HCT116 (cell line): Measurements from ENCODE around the gene ASAP3. TPM values are rescaled to one million over a fixed set of nuclear protein-coding genes. Genes with fewer than 3 reads are reported as not detected.

Experiments
- ATAC-seq: fragments of 200-7000 bp; cut with Tn5 transposase; 2 replicates; pipeline ENCODE4 v1.9.1; 2020; ENCODE audit warnings: mild to moderate bottlenecking, moderate library complexity
- BruUV-seq: library from RNA; stranded (reverse); fragments of 400-500 nt; replicated peaks from 2 replicates; lab custom pipeline; 2021; lab: Mats Ljungman, UMichigan
- CTCF ChIA-PET: fragments of 300-600 bp; sonication (Branson Sonifier 250); formaldehyde crosslinking; loops from one replicate; lab custom pipeline; 2021; ENCODE audit warnings: antibody characterized with exemption; lab: Charles Lee
- POLR2A ChIA-PET: fragments of 300-600, 350-600 bp; sonication (Branson Sonifier 250); formaldehyde crosslinking; loops from one replicate; lab custom pipeline; 2021; ENCODE audit warnings: antibody characterized with exemption; lab: Charles Lee
- RAD21 ChIA-PET, 2 experiments: fragments of 300-600 bp; sonication (Branson Sonifier 250); formaldehyde crosslinking; loops; one replicate each; lab custom pipeline; 2023; ENCODE audit warnings: low total read pairs in 2 of 2; ENCODE audit not compliant: uncharacterized antibody in 2 of 2, unreplicated experiment in 2 of 2, low non-redundant PET in 1 of 2; lab: Charles Lee
- DNase-seq: peaks from one replicate; pipeline ENCODE4 v3.0.0-alpha.2; 2010; ENCODE audit warnings: low read depth, low spot score
- H2AFZ ChIP-seq: fragments of 200-600 bp; shearing (Covaris generic), sonication (generic); 2 replicates; pipeline ENCODE4 v1.6.1; 2017; ENCODE audit warnings: low read depth, mixed run types, mixed read lengths, antibody characterized with exemption, low read length; ENCODE audit not compliant: poor library complexity, severe bottlenecking
- H3K27ac ChIP-seq: 2 replicates; pipeline ENCODE4 v1.5.1; 2012; ENCODE audit warnings: low read depth, low read length
- H3K27me3 ChIP-seq: fragments of 200-600 bp; sonication (generic); 2 replicates; pipeline ENCODE4 v1.6.1; 2016; ENCODE audit warnings: mixed run types, low read length, mixed read lengths; ENCODE audit not compliant: insufficient read depth
- H3K36me3 ChIP-seq, 2 experiments: fragments of 200-500 bp in 1 of 2; fragments of 200-600 bp in 1 of 2; sonication (Bioruptor generic) in 1 of 2; sonication (generic) in 1 of 2; 2 replicates each; pipeline versions ENCODE4 v1.5.1 to v1.6.1; 2014 to 2016; ENCODE audit warnings: low read length in 2 of 2, inconsistent platforms in 1 of 2, mixed read lengths in 1 of 2, mixed run types in 1 of 2; ENCODE audit not compliant: insufficient read depth in 2 of 2, control insufficient read depth in 1 of 2
- H3K4me1 ChIP-seq, 2 experiments: fragments of 200-600 bp in 1 of 2; sonication (generic) in 1 of 2; 2 replicates each; pipeline versions ENCODE4 v1.5.1 to v1.6.1; 2012 to 2017; ENCODE audit warnings: low read length in 2 of 2, inconsistent platforms in 1 of 2, mild to moderate bottlenecking in 1 of 2, mixed read lengths in 1 of 2, mixed run types in 1 of 2, moderate library complexity in 1 of 2; ENCODE audit not compliant: insufficient read depth in 2 of 2, control insufficient read depth in 1 of 2
- H3K4me2 ChIP-seq: fragments of 200-600 bp; sonication (generic); 2 replicates; pipeline ENCODE4 v1.6.1; 2017; ENCODE audit warnings: mixed run types, low read length, mixed read lengths
- H3K4me3 ChIP-seq, 2 experiments: fragments of 200-600 bp in 1 of 2; sonication (generic) in 1 of 2; replicated peaks in 1 of 2; 2 replicates each; pipeline ENCODE4 v1.5.1; 2011 to 2016; ENCODE audit warnings: low read length in 2 of 2, control low read depth in 1 of 2, low read depth in 1 of 2, mild to moderate bottlenecking in 1 of 2, mixed read lengths in 1 of 2, mixed run types in 1 of 2
- H3K79me2 ChIP-seq: fragments of 200-600 bp; sonication (generic); 2 replicates; pipeline ENCODE4 v1.6.1; 2017; ENCODE audit warnings: mild to moderate bottlenecking, mixed run types, low read length, moderate library complexity, mixed read lengths; ENCODE audit not compliant: insufficient read depth
- H3K9ac ChIP-seq: fragments of 200-600 bp; sonication (generic); 2 replicates; pipeline ENCODE4 v1.6.1; 2016; ENCODE audit warnings: low read length, mixed read lengths
- H3K9me2 ChIP-seq: fragments of 200-600 bp; sonication (generic), shearing (Covaris generic); 2 replicates; pipeline ENCODE4 v1.6.1; 2017; ENCODE audit warnings: mixed run types, mild to moderate bottlenecking, moderate library complexity; ENCODE audit not compliant: insufficient read depth
- H3K9me3 ChIP-seq, 2 experiments: fragments of 200-500 bp in 1 of 2; fragments of 200-600 bp in 1 of 2; sonication (Bioruptor generic) in 1 of 2; sonication (generic) in 1 of 2; 2 replicates each; pipeline ENCODE4 v1.6.1; 2014 to 2017; ENCODE audit warnings: low read length in 2 of 2, mixed read lengths in 2 of 2, inconsistent platforms in 1 of 2, low read depth in 1 of 2, mild to moderate bottlenecking in 1 of 2, mixed run types in 1 of 2, moderate library complexity in 1 of 2; ENCODE audit not compliant: control insufficient read depth in 1 of 2, insufficient read depth in 1 of 2
- H4K20me1 ChIP-seq: fragments of 200-600 bp; sonication (generic), shearing (Covaris generic); 2 replicates; pipeline ENCODE4 v1.6.1; 2017; ENCODE audit warnings: mixed run types, mild to moderate bottlenecking, moderate library complexity; ENCODE audit not compliant: insufficient read depth
- CBX3 ChIP-seq: IDR thresholded peaks from 2 replicates; pipeline ENCODE4 v1.6.1; 2012; ENCODE audit warnings: low read depth
- EZH2 ChIP-seq: fragments of 200-600 bp; sonication (generic); IDR thresholded peaks from 2 replicates; pipeline ENCODE4 v1.6.1; 2017; ENCODE audit warnings: antibody characterized with exemption, mixed run types
- JUND ChIP-seq: IDR thresholded peaks from 2 replicates; pipeline ENCODE4 v1.6.1; 2012
- POLR2AphosphoS5 ChIP-seq: IDR thresholded peaks from 2 replicates; pipeline ENCODE4 v1.6.1; 2011; ENCODE audit warnings: mild to moderate bottlenecking, low read depth, low read length, moderate library complexity
- TCF7L2 ChIP-seq: IDR thresholded peaks from 2 replicates; pipeline ENCODE4 v1.7.0; 2011; ENCODE audit warnings: borderline replicate concordance, inconsistent platforms; ENCODE audit not compliant: insufficient read depth, insufficient read length; ENCODE audit errors: extremely low read depth
- ZNF274 ChIP-seq: fragments of 200-500 bp; sonication (Bioruptor generic); IDR thresholded peaks from 2 replicates; pipeline ENCODE4 v1.6.1; 2014; ENCODE audit warnings: mild to moderate bottlenecking, low read depth, low read length, inconsistent platforms
- intact Hi-C: fragments of 100-400 bp; cut with micrococcal nuclease; formaldehyde crosslinking; loops from 2 replicates; pipeline ENCODE4 v1.10.0; 2022
- total RNA-seq: library from RNA; stranded (reverse); gene quantifications from one replicate; pipeline ENCODE4 v1.2.1, GENCODE V29; 2021; ENCODE audit not compliant: unreplicated experiment
- TF ChIP-seq, protein P1 (sequence below), 3 experiments: fragments of 200-600 bp in 1 of 3; sonication (generic) in 1 of 3; IDR thresholded peaks in 2 of 3; conservative IDR thresholded peaks in 1 of 3; 2 replicates each; pipeline ENCODE4 v1.5.1; 2012 to 2017; ENCODE audit warnings: low read depth in 2 of 3, low read length in 2 of 3, antibody characterized with exemption in 1 of 3, borderline replicate concordance in 1 of 3, control low read depth in 1 of 3, mild to moderate bottlenecking in 1 of 3, mixed read lengths in 1 of 3, mixed run types in 1 of 3, moderate library complexity in 1 of 3; ENCODE audit not compliant: insufficient read depth in 1 of 3
- TF ChIP-seq, protein P2 (sequence below): IDR thresholded peaks from 2 replicates; pipeline ENCODE4 v1.6.1; 2012

The ASAP3 gene
- total RNA-seq, 1 experiment from 2014 or later, result 19.7 TPM

DNA sequence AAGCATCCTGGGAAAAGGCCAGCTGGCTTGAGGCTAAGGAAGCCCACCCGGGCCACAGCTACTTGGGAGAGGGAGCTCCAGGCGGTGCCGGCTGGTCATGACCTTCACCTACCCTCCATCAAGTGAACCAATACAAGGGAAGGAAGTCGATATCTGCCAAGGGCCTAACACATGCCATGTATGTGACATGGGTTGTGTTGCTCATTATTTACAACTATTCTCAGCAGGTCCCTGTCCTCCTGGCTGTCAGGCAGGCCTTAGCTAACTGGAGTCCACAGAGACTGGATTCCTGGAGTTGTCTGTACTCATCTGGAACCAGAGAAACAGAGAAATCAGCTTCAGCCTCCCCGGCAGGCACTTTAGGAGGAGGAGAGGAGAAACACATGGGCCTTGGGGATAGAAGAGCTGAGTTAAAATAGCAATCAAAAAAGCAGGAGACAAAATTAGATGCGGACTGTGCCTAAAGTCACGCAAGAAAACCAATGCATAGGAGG is 75.1 kb downstream of the ASAP3 start:
- ChIA-PET CTCF (no interaction called here), RAD21 (no interaction called here)
- H3K27ac ChIP-seq, result no peak overlapping the region
- intact Hi-C loops, result loop anchor here (10.0 kb wide), 1 partner anchor 434 kb away; the partner anchor contains the start of gene LACTBL1
- H3K4me3 ChIP-seq, result no peak overlapping the region
- TF ChIP-seq CBX3, result no peak
- no peak for TF ChIP-seq JUND
- TF ChIP-seq, protein P1, sequence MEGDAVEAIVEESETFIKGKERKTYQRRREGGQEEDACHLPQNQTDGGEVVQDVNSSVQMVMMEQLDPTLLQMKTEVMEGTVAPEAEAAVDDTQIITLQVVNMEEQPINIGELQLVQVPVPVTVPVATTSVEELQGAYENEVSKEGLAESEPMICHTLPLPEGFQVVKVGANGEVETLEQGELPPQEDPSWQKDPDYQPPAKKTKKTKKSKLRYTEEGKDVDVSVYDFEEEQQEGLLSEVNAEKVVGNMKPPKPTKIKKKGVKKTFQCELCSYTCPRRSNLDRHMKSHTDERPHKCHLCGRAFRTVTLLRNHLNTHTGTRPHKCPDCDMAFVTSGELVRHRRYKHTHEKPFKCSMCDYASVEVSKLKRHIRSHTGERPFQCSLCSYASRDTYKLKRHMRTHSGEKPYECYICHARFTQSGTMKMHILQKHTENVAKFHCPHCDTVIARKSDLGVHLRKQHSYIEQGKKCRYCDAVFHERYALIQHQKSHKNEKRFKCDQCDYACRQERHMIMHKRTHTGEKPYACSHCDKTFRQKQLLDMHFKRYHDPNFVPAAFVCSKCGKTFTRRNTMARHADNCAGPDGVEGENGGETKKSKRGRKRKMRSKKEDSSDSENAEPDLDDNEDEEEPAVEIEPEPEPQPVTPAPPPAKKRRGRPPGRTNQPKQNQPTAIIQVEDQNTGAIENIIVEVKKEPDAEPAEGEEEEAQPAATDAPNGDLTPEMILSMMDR (IDR thresholded peaks at IDR 0.05 in 2 of 3, conservative IDR thresholded peaks at IDR 0.05 in 1 of 3; ENCODE audit: borderline replicate concordance in 1 of 3, insufficient read depth in 1 of 3, low read depth in 2 of 3, low read length in 2 of 3), result no peak
- TF ChIP-seq, protein P2, sequence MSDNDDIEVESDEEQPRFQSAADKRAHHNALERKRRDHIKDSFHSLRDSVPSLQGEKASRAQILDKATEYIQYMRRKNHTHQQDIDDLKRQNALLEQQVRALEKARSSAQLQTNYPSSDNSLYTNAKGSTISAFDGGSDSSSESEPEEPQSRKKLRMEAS, result no peak
- TF ChIP-seq EZH2, result no peak
- TF ChIP-seq POLR2AphosphoS5, result no peak
- TF ChIP-seq ZNF274, result no peak
- TF ChIP-seq TCF7L2, result no peak
- TF ChIP-seq, all 23 proteins: peak for 0
- H2AFZ ChIP-seq, result no peak overlapping the region
- H3K27me3 ChIP-seq, result no peaks in the 10 kb centered on the region
- no peaks in the 10 kb centered on the region for H4K20me1 ChIP-seq
- POLR2A ChIA-PET, result no interaction called here
- no peaks in the 10 kb centered on the region for H3K36me3 ChIP-seq
- no peaks in the 10 kb centered on the region for H3K9me3 ChIP-seq
- no peak for DNase-seq
- H3K4me1 ChIP-seq, result peaks cover 7 to 20% of the 10 kb centered on the region in 2 experiments
- no peaks in the 10 kb centered on the region for H3K79me2 ChIP-seq
- H3K9ac ChIP-seq, result no peak overlapping the region
- no TSS peak for BruUV-seq
- ATAC-seq, result no peak
- H3K9me2 ChIP-seq, result no peaks in the 10 kb centered on the region
- no peak overlapping the region for H3K4me2 ChIP-seq
